Activated naive CD4-positive, alpha-beta T cell treated with Interleukin-2 at 50 U/mL for 16 hours (primary cell): ENCODE data around the gene IPO9.
"Not testable (repeated sequence)": the region's sequence is repeated elsewhere in the genome, so short reads cannot be mapped to it uniquely, and the experiment has no call there.

Source experiments
- DNase-seq: peaks from one replicate; pipeline ENCODE4 v3.0.0-alpha.2; 2020

The IPO9 gene

GRCh38 chr1:201889090-201889968 lies 60.4 kb downstream of the IPO9 start:
- no peak for DNase-seq

DNA sequence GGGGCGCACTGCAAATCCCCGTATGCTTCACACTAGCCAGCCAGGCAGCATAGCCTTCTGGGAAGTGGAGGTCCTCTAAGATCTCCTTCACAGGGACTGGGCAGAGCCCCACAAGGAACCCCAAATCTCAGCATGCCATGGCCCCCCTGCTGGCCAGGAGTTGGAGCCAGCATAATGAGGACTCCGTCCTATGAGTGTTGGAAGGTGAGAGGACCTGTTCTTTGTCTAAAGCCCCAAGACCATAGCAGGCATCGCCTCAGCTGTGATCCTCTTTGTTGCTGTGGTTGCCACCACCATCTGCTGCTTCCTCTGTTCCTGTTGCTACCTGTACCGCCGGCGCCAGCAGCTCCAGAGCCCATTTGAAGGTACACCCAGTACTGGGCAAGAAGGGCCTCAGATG lies 61.3 kb downstream of the IPO9 start:
- no peak for DNase-seq

- DNase-seq = no peak
These were observed 62.0 kb downstream of the IPO9 start for GRCh38 chr1:201890806-201891450.

DNA sequence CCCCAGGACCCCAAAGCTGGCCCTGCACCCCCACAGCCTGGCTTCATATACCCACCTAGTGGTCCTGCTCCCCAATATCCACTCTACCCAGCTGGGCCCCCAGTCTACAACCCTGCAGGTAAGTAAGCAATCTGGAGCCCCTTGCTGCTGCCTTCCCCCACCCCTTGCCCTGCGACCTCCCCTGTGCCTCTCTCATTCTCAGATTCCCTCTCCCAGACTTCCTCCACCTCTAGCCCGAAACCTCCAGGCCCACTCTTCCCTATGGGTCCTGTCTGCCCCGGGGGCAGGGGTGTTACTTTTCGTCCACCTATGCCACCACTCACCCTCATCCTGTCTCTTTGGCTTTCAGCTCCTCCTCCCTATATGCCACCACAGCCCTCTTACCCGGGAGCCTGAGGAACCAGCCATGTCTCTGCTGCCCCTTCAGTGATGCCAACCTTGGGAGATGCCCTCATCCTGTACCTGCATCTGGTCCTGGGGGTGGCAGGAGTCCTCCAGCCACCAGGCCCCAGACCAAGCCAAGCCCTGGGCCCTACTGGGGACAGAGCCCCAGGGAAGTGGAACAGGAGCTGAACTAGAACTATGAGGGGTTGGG lies 62.6 kb downstream of the IPO9 start:
- DNase-seq = no peak

DNA sequence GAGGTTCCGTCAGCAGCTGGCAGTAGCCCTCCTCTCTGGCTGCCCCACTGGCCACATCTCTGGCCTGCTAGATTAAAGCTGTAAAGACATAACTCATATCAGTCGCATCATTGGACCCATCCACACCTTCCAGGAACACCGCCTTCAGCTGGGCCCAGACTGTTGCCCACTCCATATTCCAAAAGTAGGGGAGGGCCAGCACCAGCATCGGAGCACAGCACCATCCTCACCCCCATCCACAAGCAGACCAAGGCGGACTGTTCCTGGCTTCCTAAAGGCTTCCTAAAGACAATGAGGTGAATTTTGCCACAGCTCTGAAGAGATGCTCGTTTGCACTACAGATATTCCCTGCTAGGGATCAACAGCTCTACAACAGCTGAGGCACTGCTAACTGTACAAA lies 63.3 kb downstream of the IPO9 start:
- no peak for DNase-seq

GRCh38 chr1:201893431-201893830 lies 64.5 kb downstream of the IPO9 start:
- DNase-seq = no peak

DNA sequence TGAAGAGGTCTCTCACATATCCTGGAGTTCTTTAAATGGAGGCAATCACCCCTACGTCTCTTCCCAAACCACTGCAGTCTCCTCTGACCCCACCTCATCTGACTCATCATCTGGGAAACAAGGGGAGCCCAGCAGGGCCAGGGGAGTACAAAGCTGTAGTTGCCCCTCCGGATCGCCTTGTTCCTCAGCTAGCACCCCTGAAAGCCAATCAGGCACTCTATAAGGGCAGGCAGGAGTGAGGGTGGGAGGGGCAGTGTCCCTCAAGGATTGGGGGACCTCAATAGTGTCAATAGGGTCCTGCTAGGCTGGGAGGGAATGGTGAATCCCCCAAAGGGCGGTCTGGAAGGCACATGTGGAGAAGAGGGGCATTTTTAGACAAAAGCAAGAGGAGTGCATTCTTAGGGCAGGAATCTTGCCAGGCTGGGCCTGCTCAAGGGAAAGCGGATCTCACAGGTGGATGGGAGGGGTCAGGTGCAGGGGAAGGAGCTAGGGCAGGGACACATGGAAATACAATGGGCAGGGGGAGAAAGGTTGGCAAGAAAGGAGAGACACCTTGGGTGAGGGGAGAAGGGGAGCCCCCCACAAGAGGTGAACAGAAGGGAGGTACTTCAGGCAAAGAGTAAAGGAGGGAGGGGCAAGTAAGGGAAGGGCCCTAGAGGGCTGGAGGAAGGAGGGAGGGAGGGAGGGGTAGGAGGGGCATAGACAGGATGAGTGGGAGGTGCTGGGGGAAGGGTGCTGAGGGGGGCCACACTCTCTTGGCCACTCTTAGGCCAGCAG lies 65.6 kb downstream of the IPO9 start:
- DNase-seq = no peak

DNA sequence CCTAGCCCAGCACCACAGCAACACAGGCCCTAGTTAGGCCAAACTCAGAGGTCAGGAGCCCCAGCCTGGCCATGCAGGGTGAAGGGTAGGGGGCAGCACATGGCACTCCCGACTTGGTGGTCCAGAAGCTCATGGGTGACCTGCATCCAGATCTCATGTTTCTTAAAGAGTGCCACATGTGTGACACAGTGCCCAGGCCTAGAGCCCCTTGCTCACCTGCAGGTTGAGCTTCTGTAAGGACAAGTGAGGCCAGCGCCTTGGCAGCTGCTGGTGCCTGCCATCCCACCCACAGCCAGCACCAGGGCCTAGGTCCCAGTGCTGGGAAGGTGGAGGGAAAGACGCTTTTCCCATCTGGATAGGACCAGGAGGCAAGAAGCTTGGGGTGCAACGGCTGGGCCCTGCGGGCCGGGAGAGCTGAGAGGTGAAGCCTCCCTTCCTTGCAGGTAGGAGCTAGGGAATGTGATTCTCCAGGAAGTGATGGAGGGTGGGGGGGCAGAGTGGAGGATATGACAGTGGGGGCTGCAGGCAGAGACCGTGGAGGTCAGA lies 66.2 kb downstream of the IPO9 start:
- DNase-seq = no peak

DNA sequence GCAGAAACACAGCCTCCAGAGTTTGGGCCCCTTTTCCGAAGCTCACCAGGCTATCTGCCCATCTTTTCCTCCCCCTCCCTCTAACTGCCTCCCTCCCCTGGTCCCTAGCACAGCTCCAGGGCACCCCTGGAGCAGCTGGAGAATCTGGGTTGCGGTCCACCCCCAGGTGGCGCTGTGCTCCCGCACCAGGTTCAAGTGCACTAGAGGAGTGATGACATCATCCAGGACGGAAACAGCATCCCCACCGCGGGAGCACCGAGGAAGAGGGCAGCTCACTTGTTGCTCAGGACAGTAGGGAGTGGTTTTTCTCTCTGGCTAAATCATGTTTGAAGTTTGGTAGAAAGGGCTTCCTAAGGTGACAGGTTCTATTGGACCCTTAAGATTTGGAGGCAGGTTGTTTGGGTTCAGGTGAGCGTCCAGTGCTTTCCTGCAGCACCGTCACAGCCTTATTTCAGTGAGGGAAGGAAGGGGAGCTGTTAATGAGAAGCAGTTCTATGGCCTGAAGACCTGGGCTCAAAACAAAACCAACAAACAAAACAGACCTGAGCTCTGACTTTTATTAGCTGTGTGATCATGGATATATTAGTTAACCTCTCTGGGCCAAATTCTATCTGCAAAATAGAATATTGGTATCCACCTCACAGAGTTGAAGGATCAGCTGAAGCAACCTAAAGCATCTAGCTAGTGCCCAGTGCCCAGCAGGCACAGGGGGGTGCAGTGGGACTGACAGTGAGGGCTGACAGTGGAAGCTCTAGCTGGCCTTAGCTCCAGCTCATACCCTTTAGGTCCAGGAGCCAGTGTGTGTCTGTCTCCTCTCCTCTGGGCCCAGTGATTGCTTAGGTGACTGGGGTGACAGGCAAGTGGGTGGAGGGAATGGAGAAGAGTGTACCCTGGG lies 67.2 kb downstream of the IPO9 start:
- peak; percentile 82 for DNase-seq

GRCh38 chr1:201896951-201897391 lies 68.0 kb downstream of the IPO9 start:
- no peak for DNase-seq

DNA sequence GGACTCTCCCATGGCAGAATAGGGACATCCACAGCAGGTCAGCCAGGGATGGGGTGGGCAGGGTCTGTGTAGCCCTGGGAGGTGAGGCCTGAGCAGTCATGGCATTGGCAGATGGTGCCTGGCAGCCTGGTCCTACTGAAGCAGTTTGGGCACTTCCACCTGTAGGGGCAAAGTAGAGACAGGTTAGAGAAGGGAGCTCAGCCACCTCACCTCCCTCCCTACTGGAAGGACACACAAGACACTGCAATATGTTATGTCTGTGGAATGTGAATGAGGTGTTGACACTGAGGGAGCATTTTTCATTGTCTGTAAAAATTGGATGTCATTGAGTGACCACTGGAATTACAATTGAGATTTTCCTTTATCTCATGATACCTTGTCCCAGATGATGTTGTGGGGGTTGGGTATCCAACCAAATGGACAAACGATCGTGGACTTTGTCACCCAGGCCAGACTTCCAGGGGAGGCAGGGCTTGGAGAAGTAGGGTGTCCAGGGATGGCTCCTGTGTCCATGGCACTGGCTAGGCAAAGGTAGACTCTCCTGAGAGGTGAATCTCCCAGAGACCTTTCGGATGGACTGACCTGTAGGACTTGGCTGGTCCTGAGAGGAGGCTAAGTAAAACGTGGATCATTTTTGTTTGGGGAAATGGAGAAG lies 69.4 kb downstream of the IPO9 start:
- no peak for DNase-seq

DNA sequence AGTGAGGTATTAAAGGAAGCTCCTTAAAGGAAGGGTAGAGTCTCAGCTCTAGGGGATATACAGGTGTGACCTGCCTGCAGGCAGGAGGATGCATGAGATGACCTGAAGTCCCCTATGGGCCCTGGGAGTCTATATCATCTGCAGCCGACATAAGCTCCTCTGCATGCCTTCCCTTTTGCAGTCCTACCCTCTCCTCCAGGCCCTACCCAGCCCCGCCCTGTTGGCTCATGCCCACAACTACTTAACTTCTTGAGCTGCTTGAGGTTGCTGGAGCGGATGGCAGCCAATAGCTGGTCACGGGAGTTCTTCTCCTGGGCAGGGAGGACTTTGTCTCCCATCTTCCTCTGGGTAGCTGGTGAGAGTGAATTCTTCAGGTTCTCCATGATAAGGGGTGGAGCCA lies 70.0 kb downstream of the IPO9 start:
- DNase-seq = no peak

GRCh38 chr1:201899683-201900429 lies 70.9 kb downstream of the IPO9 start:
- no peak for DNase-seq

- no peak for DNase-seq
These were observed 71.5 kb downstream of the IPO9 start for GRCh38 chr1:201900476-201900875.

- not testable (repeated sequence) for DNase-seq
These were observed 72.1 kb downstream of the IPO9 start for GRCh38 chr1:201901036-201901435.

GRCh38 chr1:201902198-201902597 lies 73.2 kb downstream of the IPO9 start:
- DNase-seq = no peak

GRCh38 chr1:201903135-201903534 lies 74.2 kb downstream of the IPO9 start:
- DNase-seq = no peak

DNA sequence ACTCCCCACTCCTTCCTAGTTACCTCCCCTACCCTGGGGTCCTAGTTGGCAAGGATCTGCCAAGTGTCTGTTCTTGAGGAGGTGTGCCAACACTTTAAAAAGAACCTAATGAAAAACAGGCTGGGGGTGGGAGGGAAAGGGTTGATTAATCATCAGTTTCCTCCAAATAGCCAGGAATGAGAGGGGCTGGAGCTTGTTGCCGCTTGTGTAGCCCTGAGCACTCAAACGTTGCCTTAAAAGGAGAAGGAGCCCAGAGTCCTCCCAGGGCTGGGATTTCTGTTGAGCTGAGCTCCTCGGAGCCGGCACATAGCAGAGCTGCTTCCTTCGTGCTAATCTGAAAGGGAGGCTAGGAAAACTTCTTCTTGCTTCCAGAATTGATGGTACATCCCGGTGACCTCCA lies 75.6 kb downstream of the IPO9 start:
- DNase-seq = no peak

DNA sequence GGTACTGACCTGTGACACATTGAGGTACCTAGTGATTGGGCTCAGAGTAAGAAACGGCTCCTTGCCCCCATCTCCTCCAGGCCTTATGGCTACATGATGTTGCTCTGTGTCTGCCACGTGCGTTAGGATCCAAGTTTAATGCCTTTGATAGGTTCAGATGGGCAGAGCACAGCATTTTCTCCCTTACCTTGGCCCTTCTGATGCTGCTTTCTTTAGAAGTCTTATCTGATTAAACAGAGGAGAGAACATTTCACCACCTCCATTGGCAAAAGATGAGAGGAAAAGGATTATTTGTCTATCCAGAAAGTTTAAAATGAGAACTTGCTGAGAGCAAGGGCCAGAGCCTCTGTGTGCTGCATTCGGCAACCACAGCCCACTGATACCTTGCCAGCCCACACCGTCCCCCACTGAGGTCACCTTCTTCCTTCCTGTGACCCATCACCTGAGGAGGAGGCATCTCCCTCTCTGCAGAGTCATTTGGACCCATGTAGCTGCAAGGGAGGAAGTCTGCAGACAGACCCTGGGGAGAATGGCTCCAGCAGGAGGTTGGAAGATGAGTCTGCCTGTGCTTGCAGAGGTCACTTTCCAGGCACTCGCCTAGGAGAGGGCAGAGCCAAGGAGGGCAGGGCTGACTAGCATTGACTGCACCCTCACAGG lies 76.4 kb downstream of the IPO9 start:
- no peak for DNase-seq

DNA sequence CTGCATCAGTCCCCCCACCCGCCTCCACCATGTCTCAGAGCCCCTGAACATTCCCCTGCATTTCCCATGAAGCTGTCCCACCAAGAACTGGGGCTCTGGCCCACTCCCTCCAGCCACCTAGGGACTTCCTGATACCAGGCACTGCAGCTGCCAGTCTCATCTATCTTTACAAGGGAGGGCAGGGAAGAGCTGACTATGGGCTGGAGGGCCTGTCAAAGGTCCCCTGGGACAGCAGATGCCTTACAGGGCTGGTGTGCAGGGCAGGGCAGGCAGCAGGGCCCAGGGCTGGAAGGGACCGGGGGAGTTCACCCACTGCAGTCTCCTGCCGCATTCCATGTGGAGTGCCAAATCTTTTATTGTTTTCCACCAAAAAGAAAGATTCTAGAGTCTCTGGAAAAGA lies 77.4 kb downstream of the IPO9 start:
- no peak for DNase-seq
